ENCODE results near the gene WWP2. TPM values are rescaled to one million over a fixed set of nuclear protein-coding genes. Genes with fewer than 3 reads are reported as not detected.
"Not testable (repeated sequence)": the region's sequence is repeated elsewhere in the genome, so short reads cannot be mapped to it uniquely, and the experiment has no call there.

Gene WWP2
- total RNA-seq, 2 experiments from 2014 or later = 30.7 to 35.1 TPM

DNA sequence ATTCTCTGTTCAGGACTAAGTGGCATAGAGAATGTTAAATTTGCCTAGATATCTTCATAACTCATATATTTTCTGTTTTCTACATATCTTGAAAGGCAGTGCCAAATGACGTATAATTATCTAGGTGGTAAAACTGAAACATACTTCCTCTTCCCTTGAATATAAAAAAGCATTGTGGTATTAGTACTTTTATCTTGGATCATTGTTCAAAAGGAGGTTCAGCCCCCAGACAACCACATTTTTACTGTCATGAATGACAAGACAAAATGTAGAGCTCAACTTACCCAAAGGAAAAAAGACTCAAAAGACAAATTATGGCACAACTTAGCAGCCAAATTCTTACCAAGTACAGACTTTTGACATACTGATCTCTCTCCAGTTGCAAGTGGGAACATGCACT, 223.1 kb downstream of the WWP2 start:
- DNase-seq; H3K9me3 Mint-ChIP-seq; H3K27me3 Mint-ChIP-seq; CTCF ChIA-PET; H3K4me3 Mint-ChIP-seq; POLR2A ChIA-PET; H3K4me1 Mint-ChIP-seq (ENCODE audit: low read depth); H3K36me3 Mint-ChIP-seq (ENCODE audit: low read depth); H3K27ac Mint-ChIP-seq; ATAC-seq; intact Hi-C loops (cut with micrococcal nuclease): not testable (repeated sequence)

Small RNA genes lying within 50 kb of the gene (microRNA-seq; reads per million reads assigned to microRNA genes)
- 5,692 reads per million, percentile 95 among the genes with 10 or more reads in this experiment for gene MIR140 (ENCODE audit: borderline microRNAs expressed, borderline replicate concordance)

Other genes starting within 250 kb of the WWP2 start
- 10 to 100 TPM; 36.0 to 37.8 TPM for gene NFAT5, start 196.4 kb upstream of the WWP2 start, total RNA-seq
- 1 to 10 TPM; 7.6 to 8.1 TPM for gene NQO1, start 35.8 kb upstream of the WWP2 start, total RNA-seq
- 100 to 1,000 TPM; 139 to 146 TPM for gene NOB1, start 7.4 kb upstream of the WWP2 start, total RNA-seq
- under 1 TPM; 0.25 to 0.36 TPM for gene CLEC18A, start 189.0 kb downstream of the WWP2 start, total RNA-seq